Astrocyte of the spinal cord (primary cell): ENCODE data around the gene COPB1.
A peak's percentile ranks its signal among the peaks of the same experiment; 100 is the strongest.

Experiments used
- DNase-seq: peaks from one replicate; pipeline ENCODE4 v3.0.0; 2011; ENCODE audit warnings: low read depth, low spot score
- H3K4me3 ChIP-seq: 2 replicates; pipeline ENCODE4 v1.5.1; 2011; ENCODE audit warnings: low read depth, mild to moderate bottlenecking, low read length, moderate library complexity
- CTCF ChIP-seq: IDR thresholded peaks from 2 replicates; pipeline ENCODE4 v1.5.1; 2012; ENCODE audit warnings: low read depth, mild to moderate bottlenecking, low read length, inconsistent platforms
- in situ Hi-C: cut with HindIII; loops from 2 replicates; pipeline ENCODE4 v1.10.0; 2017; ENCODE audit warnings: low sequenced_read_pairs

COPB1 gene

GRCh38 chr11:14518820-14519219 is 19.2 kb upstream of the COPB1 start:
- no peak for DNase-seq
- in situ Hi-C loops = no loop called here
- TF ChIP-seq CTCF = no peak
- H3K4me3 ChIP-seq = peak overlapping the region; percentile 96

- in situ Hi-C loops = no loop called here
- no peak for DNase-seq
- no peak overlapping the region for H3K4me3 ChIP-seq
- TF ChIP-seq CTCF = no peak
Measured at GRCh38 chr11:14513800-14514199, 14.2 kb upstream of the COPB1 start.

- DNase-seq = peak; percentile 34
- in situ Hi-C loops = no loop called here
- H3K4me3 ChIP-seq = no peak overlapping the region
- no peak for TF ChIP-seq CTCF
Measured at GRCh38 chr11:14506532-14506931, 6.9 kb upstream of the COPB1 start.

GRCh38 chr11:14503023-14503422 is 3.4 kb upstream of the COPB1 start:
- no peak overlapping the region for H3K4me3 ChIP-seq
- no peak for DNase-seq
- no peak for TF ChIP-seq CTCF
- in situ Hi-C loops = no loop called here

GRCh38 chr11:14502039-14502438 is 2.4 kb upstream of the COPB1 start:
- in situ Hi-C loops = no loop called here

GRCh38 chr11:14500181-14500651 is 605 bp upstream of the COPB1 start:
- peak; percentile 74 for DNase-seq
- H3K4me3 ChIP-seq = peak overlapping the region; percentile 91
- in situ Hi-C loops = no loop called here
- TF ChIP-seq CTCF = no peak

More at GRCh38 chr11:14502039-14502438, 2.4 kb upstream of the COPB1 start:
- H3K4me3 ChIP-seq = no peak overlapping the region
- TF ChIP-seq CTCF = no peak
- no peak for DNase-seq

GRCh38 chr11:14499178-14499559 is 442 bp downstream of the COPB1 start:
- in situ Hi-C loops = no loop called here

More at GRCh38 chr11:14499178-14499559, 442 bp downstream of the COPB1 start:
- TF ChIP-seq CTCF = no peak
- H3K4me3 ChIP-seq = peak overlapping the region; percentile 91
- DNase-seq = peak; percentile 6
